Vagina (tissue), 2 donors: ENCODE data around the gene ARAP1.

ENCODE experiments used
- POLR2A ChIP-seq, 2 donors: fragments of 450-650 bp; IDR thresholded peaks; one replicate each; pipeline ENCODE4 v1.6.1; 2017; ENCODE audit warnings: antibody characterized with exemption in 2 of 2, mild to moderate bottlenecking in 2 of 2, moderate library complexity in 2 of 2
- POLR2AphosphoS5 ChIP-seq, 2 donors: sonication (generic); formaldehyde crosslinking; IDR thresholded peaks; one replicate each; pipeline ENCODE4 v1.9.0; 2017; ENCODE audit warnings: antibody characterized with exemption in 2 of 2, mild to moderate bottlenecking in 2 of 2, low read depth in 1 of 2; ENCODE audit not compliant: insufficient read depth in 1 of 2
- TF ChIP-seq, protein P1 (sequence below), 3 experiments: fragments of 450-650 bp in 2 of 3; fragments of 200-600 bp in 1 of 3; sonication (generic) in 1 of 3; IDR thresholded peaks; one replicate each; pipeline ENCODE4 v1.5.1; 2017 to 2019; ENCODE audit warnings: antibody characterized with exemption in 3 of 3, mild to moderate bottlenecking in 2 of 3, moderate library complexity in 2 of 3

DNA sequence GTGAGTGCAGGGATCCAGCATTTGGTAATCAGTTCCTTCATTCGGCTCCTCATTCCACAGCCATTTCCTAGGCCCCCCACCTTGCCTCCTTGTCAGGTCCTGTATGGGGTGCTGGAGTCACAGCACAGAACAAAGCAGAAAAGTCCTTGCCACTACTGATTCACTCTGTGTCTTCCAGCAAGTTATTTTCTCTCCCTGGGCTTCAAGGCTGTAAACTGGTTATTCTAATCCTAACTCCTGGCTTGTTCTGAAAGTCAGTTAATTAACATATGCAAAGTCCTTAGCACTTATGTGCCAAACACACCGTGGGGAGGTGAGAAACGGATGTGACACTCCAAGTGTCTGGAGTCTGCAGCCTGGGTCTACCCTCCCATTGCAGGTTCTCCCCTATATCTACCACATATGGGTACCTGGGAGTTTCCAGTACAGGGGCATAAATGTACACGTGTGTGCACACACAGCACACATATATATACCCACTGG is 47.4 kb downstream of the ARAP1 start:
- TF ChIP-seq, protein P1, sequence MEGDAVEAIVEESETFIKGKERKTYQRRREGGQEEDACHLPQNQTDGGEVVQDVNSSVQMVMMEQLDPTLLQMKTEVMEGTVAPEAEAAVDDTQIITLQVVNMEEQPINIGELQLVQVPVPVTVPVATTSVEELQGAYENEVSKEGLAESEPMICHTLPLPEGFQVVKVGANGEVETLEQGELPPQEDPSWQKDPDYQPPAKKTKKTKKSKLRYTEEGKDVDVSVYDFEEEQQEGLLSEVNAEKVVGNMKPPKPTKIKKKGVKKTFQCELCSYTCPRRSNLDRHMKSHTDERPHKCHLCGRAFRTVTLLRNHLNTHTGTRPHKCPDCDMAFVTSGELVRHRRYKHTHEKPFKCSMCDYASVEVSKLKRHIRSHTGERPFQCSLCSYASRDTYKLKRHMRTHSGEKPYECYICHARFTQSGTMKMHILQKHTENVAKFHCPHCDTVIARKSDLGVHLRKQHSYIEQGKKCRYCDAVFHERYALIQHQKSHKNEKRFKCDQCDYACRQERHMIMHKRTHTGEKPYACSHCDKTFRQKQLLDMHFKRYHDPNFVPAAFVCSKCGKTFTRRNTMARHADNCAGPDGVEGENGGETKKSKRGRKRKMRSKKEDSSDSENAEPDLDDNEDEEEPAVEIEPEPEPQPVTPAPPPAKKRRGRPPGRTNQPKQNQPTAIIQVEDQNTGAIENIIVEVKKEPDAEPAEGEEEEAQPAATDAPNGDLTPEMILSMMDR (IDR thresholded peaks at IDR 0.05) = no peak
- TF ChIP-seq POLR2A (IDR thresholded peaks at IDR 0.05) (no peak), POLR2AphosphoS5 (IDR thresholded peaks at IDR 0.05; ENCODE audit: insufficient read depth in 1 of 2, low read depth in 1 of 2) (no peak)
